ENCODE results near the gene NFIX. TPM values are rescaled to one million over a fixed set of nuclear protein-coding genes. Genes with fewer than 3 reads are reported as not detected.

NFIX gene
- total and polyA plus RNA-seq, 7 experiments from 2014 or later = 0.41 to 7.7 (median 5.9) TPM

GRCh38 chr19:13099073-13099999 is 104.1 kb downstream of the NFIX start:
- peaks cover 6 to 35% (median 16%) of the 10 kb centered on the region in 5 donors for H3K27me3 Mint-ChIP-seq
- H3K4me3 Mint-ChIP-seq = peak overlapping the region; percentile 80 to 90 (median 86)
- no peaks in the 10 kb centered on the region for H3K36me3 ChIP-seq (ENCODE audit: control insufficient read depth in 2 of 3, insufficient read depth in 3 of 3, low read length in 3 of 3)
- H3K27ac ChIP-seq (ENCODE audit: low read depth, low read length) = peak overlapping the region; percentile 82
- ChIA-PET CTCF (interaction anchor here (0.8 to 1.8 kb wide), 4 partner anchors 19 to 134 kb away, joined by 3 to 4 read pairs (median 4); partner anchors contain the start of gene NACC1), POLR2A (interaction anchor here (0.6 to 3.5 kb wide), 12 partner anchors 9 to 1390 kb away, joined by 3 to 19 read pairs (median 5); partner anchors contain the start of genes GCDH, JUNB, NACC1 and TRMT1)
- peak overlapping the region; percentile 74 for H3K4me3 ChIP-seq (ENCODE audit: low read length)
- peaks cover 0 to 6% of the 10 kb centered on the region in 2 donors for H3K27me3 ChIP-seq (ENCODE audit: control insufficient read depth in 2 of 2, insufficient read depth in 2 of 2, low read length in 2 of 2)
- ATAC-seq (peak; percentile 66), DNase-seq (peak; percentile 67 to 85 (median 81))
- intact Hi-C loops (cut with micrococcal nuclease) = loop anchor here (1.0 to 10.0 kb wide), 6 partner anchors 17 to 307 kb away; partner anchors contain the start of genes IER2 (in 2 of the 2), STX10 (in 2 of the 2), TRMT1 (in 2 of the 2) and DNASE2 (in 1 of the 2)
- H3K4me1 ChIP-seq (ENCODE audit: control insufficient read depth in 2 of 2, insufficient read depth in 2 of 2, low read length in 2 of 2) = peaks cover 70 to 71% of the 10 kb centered on the region in 2 donors
- peak overlapping the region; percentile 88 to 99 (median 93) for H3K27ac Mint-ChIP-seq
- H3K9me3 Mint-ChIP-seq = peaks cover 0 to 4% (median 0%) of the 10 kb centered on the region in 11 donors
- peaks cover 0 to 7% (median 0%) of the 10 kb centered on the region in 5 donors for H3K36me3 Mint-ChIP-seq
- peaks cover 17 to 64% (median 53%) of the 10 kb centered on the region in 7 donors for H3K4me1 Mint-ChIP-seq
- H3K9me3 ChIP-seq (ENCODE audit: control insufficient read depth in 2 of 3, low read length in 3 of 3) = no peaks in the 10 kb centered on the region

GRCh38 chr19:13100031-13100588 is 104.8 kb downstream of the NFIX start:
- H3K36me3 ChIP-seq (ENCODE audit: control insufficient read depth in 2 of 3, insufficient read depth in 3 of 3, low read length in 3 of 3) = no peaks in the 10 kb centered on the region
- H3K9me3 Mint-ChIP-seq = peaks cover 0 to 4% (median 0%) of the 10 kb centered on the region in 11 donors
- H3K27ac Mint-ChIP-seq = peak overlapping the region; percentile 88 to 99 (median 93)
- CTCF ChIA-PET = interaction anchor here (0.9 to 1.8 kb wide), 3 partner anchors 18 to 135 kb away, joined by 3 to 4 read pairs (median 3); partner anchors contain the start of gene NACC1
- intact Hi-C loops (cut with micrococcal nuclease) = no loop called here
- peak overlapping the region; percentile 74 for H3K4me3 ChIP-seq (ENCODE audit: low read length)
- POLR2A ChIA-PET = interaction anchor here (0.6 to 3.5 kb wide), 12 partner anchors 9 to 1389 kb away, joined by 3 to 19 read pairs (median 5); partner anchors contain the start of genes GCDH, JUNB, NACC1 and TRMT1
- H3K27me3 Mint-ChIP-seq = peaks cover 6 to 28% (median 16%) of the 10 kb centered on the region in 5 donors
- peaks cover 11 to 66% (median 52%) of the 10 kb centered on the region in 7 donors for H3K4me1 Mint-ChIP-seq
- peaks cover 71 to 74% of the 10 kb centered on the region in 2 donors for H3K4me1 ChIP-seq (ENCODE audit: control insufficient read depth in 2 of 2, insufficient read depth in 2 of 2, low read length in 2 of 2)
- ATAC-seq = peak; percentile 31
- H3K27ac ChIP-seq (ENCODE audit: low read depth, low read length) = peak overlapping the region; percentile 82
- H3K27me3 ChIP-seq (ENCODE audit: control insufficient read depth in 2 of 2, insufficient read depth in 2 of 2, low read length in 2 of 2) = peaks cover 0 to 6% of the 10 kb centered on the region in 2 donors
- peak overlapping the region; percentile 70 to 86 (median 82) for H3K4me3 Mint-ChIP-seq
- DNase-seq = peak in 8 of 9 donors; percentile 43 to 72 (median 46)
- peaks cover 0 to 7% (median 0%) of the 10 kb centered on the region in 5 donors for H3K36me3 Mint-ChIP-seq
- no peaks in the 10 kb centered on the region for H3K9me3 ChIP-seq (ENCODE audit: control insufficient read depth in 2 of 3, low read length in 3 of 3)

GRCh38 chr19:13100841-13101589 is 105.7 kb downstream of the NFIX start:
- Histone ChIP-seq H3K36me3 (ENCODE audit: control insufficient read depth in 2 of 3, insufficient read depth in 3 of 3, low read length in 3 of 3) (no peaks in the 10 kb centered on the region), H3K27ac (ENCODE audit: low read depth, low read length) (peak overlapping the region; percentile 67), H3K4me1 (ENCODE audit: control insufficient read depth in 2 of 2, insufficient read depth in 2 of 2, low read length in 2 of 2) (peaks cover 67% of the 10 kb centered on the region in 2 donors), H3K27me3 (ENCODE audit: control insufficient read depth in 2 of 2, insufficient read depth in 2 of 2, low read length in 2 of 2) (peaks cover 0 to 6% of the 10 kb centered on the region in 2 donors), H3K4me3 (ENCODE audit: low read length) (peak overlapping the region; percentile 63), H3K9me3 (ENCODE audit: control insufficient read depth in 2 of 3, low read length in 3 of 3) (no peaks in the 10 kb centered on the region)
- peaks cover 0 to 7% (median 0%) of the 10 kb centered on the region in 5 donors for H3K36me3 Mint-ChIP-seq
- H3K9me3 Mint-ChIP-seq = peaks cover 0 to 4% (median 0%) of the 10 kb centered on the region in 11 donors
- H3K27ac Mint-ChIP-seq = peak overlapping the region in 7 of 9 donors; percentile 21 to 98 (median 76)
- ATAC-seq (no peak), DNase-seq (no peak)
- H3K4me1 Mint-ChIP-seq = peaks cover 8 to 62% (median 48%) of the 10 kb centered on the region in 7 donors
- H3K27me3 Mint-ChIP-seq = peaks cover 3 to 22% (median 14%) of the 10 kb centered on the region in 5 donors
- intact Hi-C loops (cut with micrococcal nuclease) = no loop called here
- peak overlapping the region; percentile 71 to 93 (median 84) for H3K4me3 Mint-ChIP-seq
- ChIA-PET POLR2A (interaction anchor here (0.5 to 3.5 kb wide), 8 partner anchors 13 to 308 kb away, joined by 3 to 19 read pairs (median 7); partner anchors contain the start of genes NACC1 and TRMT1), CTCF (interaction anchor here (1.8 kb wide), 1 partner anchor 135 kb away, joined by 4 read pairs; no protein-coding TSS in a partner anchor)

- peak overlapping the region; percentile 23 to 90 (median 76) for H3K27ac Mint-ChIP-seq
- H3K4me3 Mint-ChIP-seq = peak overlapping the region; percentile 71 to 93 (median 80)
- peaks cover 0 to 4% (median 0%) of the 10 kb centered on the region in 11 donors for H3K9me3 Mint-ChIP-seq
- ChIA-PET CTCF (interaction anchor here (1.8 kb wide), 1 partner anchor 136 kb away, joined by 4 read pairs; no protein-coding TSS in a partner anchor), POLR2A (interaction anchor here (0.5 to 3.5 kb wide), 5 partner anchors 12 to 65 kb away, joined by 3 to 19 read pairs (median 9); partner anchors contain the start of genes NACC1 and TRMT1)
- intact Hi-C loops (cut with micrococcal nuclease) = no loop called here
- Histone ChIP-seq H3K4me1 (ENCODE audit: control insufficient read depth in 2 of 2, insufficient read depth in 2 of 2, low read length in 2 of 2) (peaks cover 60 to 62% of the 10 kb centered on the region in 2 donors), H3K27ac (ENCODE audit: low read depth, low read length) (peak overlapping the region; percentile 67), H3K36me3 (ENCODE audit: control insufficient read depth in 2 of 3, insufficient read depth in 3 of 3, low read length in 3 of 3) (no peaks in the 10 kb centered on the region), H3K4me3 (ENCODE audit: low read length) (peak overlapping the region; percentile 63), H3K27me3 (ENCODE audit: control insufficient read depth in 2 of 2, insufficient read depth in 2 of 2, low read length in 2 of 2) (peaks cover 0 to 4% of the 10 kb centered on the region in 2 donors), H3K9me3 (ENCODE audit: control insufficient read depth in 2 of 3, low read length in 3 of 3) (no peaks in the 10 kb centered on the region)
- DNase-seq (no peak), ATAC-seq (no peak)
- H3K27me3 Mint-ChIP-seq = peaks cover 0 to 18% (median 11%) of the 10 kb centered on the region in 5 donors
- H3K36me3 Mint-ChIP-seq = peaks cover 0 to 7% (median 0%) of the 10 kb centered on the region in 5 donors
- H3K4me1 Mint-ChIP-seq = peaks cover 4 to 57% (median 45%) of the 10 kb centered on the region in 7 donors
Observed at GRCh38 chr19:13101590-13102415, 106.5 kb downstream of the NFIX start.

- ChIA-PET POLR2A (interaction anchor here (2.0 to 3.5 kb wide), 3 partner anchors 13 to 50 kb away, joined by 9 to 19 read pairs (median 12); partner anchors contain the start of genes NACC1 and TRMT1), CTCF (no interaction called here)
- peak overlapping the region; percentile 65 to 93 (median 80) for H3K4me3 Mint-ChIP-seq
- H3K4me1 Mint-ChIP-seq = peaks cover 4 to 52% (median 42%) of the 10 kb centered on the region in 7 donors
- H3K4me3 ChIP-seq (ENCODE audit: low read length) = peak overlapping the region; percentile 63
- intact Hi-C loops (cut with micrococcal nuclease) = no loop called here
- H3K36me3 Mint-ChIP-seq = peaks cover 0 to 7% (median 0%) of the 10 kb centered on the region in 5 donors
- ATAC-seq (no peak), DNase-seq (no peak)
- H3K4me1 ChIP-seq (ENCODE audit: control insufficient read depth in 2 of 2, insufficient read depth in 2 of 2, low read length in 2 of 2) = peaks cover 54 to 56% of the 10 kb centered on the region in 2 donors
- H3K36me3 ChIP-seq (ENCODE audit: control insufficient read depth in 2 of 3, insufficient read depth in 3 of 3, low read length in 3 of 3) = no peaks in the 10 kb centered on the region
- no peaks in the 10 kb centered on the region for H3K27me3 ChIP-seq (ENCODE audit: control insufficient read depth in 2 of 2, insufficient read depth in 2 of 2, low read length in 2 of 2)
- H3K27ac ChIP-seq (ENCODE audit: low read depth, low read length) = peak overlapping the region; percentile 67
- peaks cover 0 to 4% (median 0%) of the 10 kb centered on the region in 11 donors for H3K9me3 Mint-ChIP-seq
- H3K27me3 Mint-ChIP-seq = peaks cover 0 to 14% (median 6%) of the 10 kb centered on the region in 5 donors
- H3K27ac Mint-ChIP-seq = peak overlapping the region in 7 of 9 donors; percentile 40 to 90 (median 76)
- no peaks in the 10 kb centered on the region for H3K9me3 ChIP-seq (ENCODE audit: control insufficient read depth in 2 of 3, low read length in 3 of 3)
Observed at GRCh38 chr19:13102416-13102665, 107.1 kb downstream of the NFIX start.

Data from naive thymus-derived CD4-positive, alpha-beta T cell (primary cell).